ENCODE measurements around the gene PGBD2. TPM values are rescaled to one million over a fixed set of nuclear protein-coding genes. Genes with fewer than 3 reads are reported as not detected.

The PGBD2 gene
- total and polyA plus RNA-seq, 10 of the 15 experiments (the other 5 are each of a cell fraction or from before 2014, with no cell fraction given): 4.0 to 10.3 (median 4.5) TPM

DNA sequence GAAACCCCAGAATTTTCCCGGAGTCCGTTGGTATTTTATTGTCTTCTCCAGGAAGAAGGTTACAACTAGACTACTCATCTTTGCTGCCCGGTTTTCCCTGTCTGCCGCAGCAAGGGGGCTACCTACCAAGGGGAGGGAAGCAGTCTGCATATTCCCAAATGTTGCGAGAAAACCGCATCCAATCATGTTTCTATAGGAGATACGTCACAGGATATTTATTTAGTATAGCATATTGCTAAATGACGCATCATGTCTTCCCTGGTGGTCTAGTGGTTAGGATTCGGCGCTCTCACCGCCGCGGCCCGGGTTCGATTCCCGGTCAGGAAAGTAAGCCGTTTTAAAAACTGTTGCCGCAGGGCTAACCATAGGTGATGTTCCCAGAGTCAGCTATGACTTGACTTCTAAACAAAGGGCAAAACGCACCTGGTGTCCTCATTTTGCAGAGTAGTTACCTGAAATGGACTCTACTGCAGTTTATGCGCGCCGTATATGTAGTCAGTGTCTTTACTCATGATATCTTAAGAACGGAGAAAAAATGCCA is 32.0 kb upstream of the PGBD2 start (continued):
- TF ChIP-seq, protein P1, sequence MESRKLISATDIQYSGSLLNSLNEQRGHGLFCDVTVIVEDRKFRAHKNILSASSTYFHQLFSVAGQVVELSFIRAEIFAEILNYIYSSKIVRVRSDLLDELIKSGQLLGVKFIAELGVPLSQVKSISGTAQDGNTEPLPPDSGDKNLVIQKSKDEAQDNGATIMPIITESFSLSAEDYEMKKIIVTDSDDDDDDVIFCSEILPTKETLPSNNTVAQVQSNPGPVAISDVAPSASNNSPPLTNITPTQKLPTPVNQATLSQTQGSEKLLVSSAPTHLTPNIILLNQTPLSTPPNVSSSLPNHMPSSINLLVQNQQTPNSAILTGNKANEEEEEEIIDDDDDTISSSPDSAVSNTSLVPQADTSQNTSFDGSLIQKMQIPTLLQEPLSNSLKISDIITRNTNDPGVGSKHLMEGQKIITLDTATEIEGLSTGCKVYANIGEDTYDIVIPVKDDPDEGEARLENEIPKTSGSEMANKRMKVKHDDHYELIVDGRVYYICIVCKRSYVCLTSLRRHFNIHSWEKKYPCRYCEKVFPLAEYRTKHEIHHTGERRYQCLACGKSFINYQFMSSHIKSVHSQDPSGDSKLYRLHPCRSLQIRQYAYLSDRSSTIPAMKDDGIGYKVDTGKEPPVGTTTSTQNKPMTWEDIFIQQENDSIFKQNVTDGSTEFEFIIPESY (IDR thresholded peaks at IDR 0.05): no peak; the same call in 1 of the 2 replicates
- TF ChIP-seq NR2C2 (IDR thresholded peaks at IDR 0.05; ENCODE audit: borderline replicate concordance, control insufficient read depth, insufficient read length, low read depth) (no peak), POLR2AphosphoS5 (IDR thresholded peaks at IDR 0.05; ENCODE audit: low read length) (no peak), CEBPZ (IDR thresholded peaks at IDR 0.05; ENCODE audit: low read depth, low read length) (no peak), SRF (IDR thresholded peaks at IDR 0.05; ENCODE audit: low read depth in 2 of 2, low read length in 2 of 2) (no peak), ZZZ3 (IDR thresholded peaks at IDR 0.05; ENCODE audit: control insufficient read depth, insufficient read length, low read depth) (no peak), NBN (IDR thresholded peaks at IDR 0.05) (peak; percentile 95), EGR1 (IDR thresholded peaks at IDR 0.05; ENCODE audit: borderline replicate concordance in 1 of 2, low read depth in 2 of 2, low read length in 2 of 2) (no peak), BHLHE40 (IDR thresholded peaks at IDR 0.05; ENCODE audit: borderline replicate concordance in 1 of 2, low read depth in 2 of 2, low read length in 1 of 2) (peak in 1 of 2 experiments; percentile 2; a peak in 1 of 4 replicates), SMAD5 (IDR thresholded peaks at IDR 0.05; ENCODE audit: low read depth) (no peak), NRF1 (conservative IDR thresholded peaks at IDR 0.05; ENCODE audit: low read depth, low read length) (no peak), CBX5 (IDR thresholded peaks at IDR 0.05; ENCODE audit: low read depth) (peak; percentile 80), KDM1A (IDR thresholded peaks at IDR 0.05; ENCODE audit: borderline replicate concordance) (no peak), TCF3 (IDR thresholded peaks at IDR 0.05; ENCODE audit: borderline replicate concordance, insufficient read depth, low read depth, low read length) (no peak), SMC3 (IDR thresholded peaks at IDR 0.05; ENCODE audit: borderline replicate concordance, low read length) (no peak), RB1 (IDR thresholded peaks at IDR 0.05; ENCODE audit: borderline replicate concordance) (peak; percentile 58; the same call in 1 of the 2 replicates), NFXL1 (IDR thresholded peaks at IDR 0.05; ENCODE audit: borderline replicate concordance) (no peak), FOS (IDR thresholded peaks at IDR 0.05; ENCODE audit: borderline replicate concordance, extremely low read depth, insufficient read length) (no peak), TCF12 (IDR thresholded peaks at IDR 0.05; ENCODE audit: low read depth, low read length) (peak; percentile 40; the same call in 1 of the 2 replicates)
- TF ChIP-seq, protein P2, sequence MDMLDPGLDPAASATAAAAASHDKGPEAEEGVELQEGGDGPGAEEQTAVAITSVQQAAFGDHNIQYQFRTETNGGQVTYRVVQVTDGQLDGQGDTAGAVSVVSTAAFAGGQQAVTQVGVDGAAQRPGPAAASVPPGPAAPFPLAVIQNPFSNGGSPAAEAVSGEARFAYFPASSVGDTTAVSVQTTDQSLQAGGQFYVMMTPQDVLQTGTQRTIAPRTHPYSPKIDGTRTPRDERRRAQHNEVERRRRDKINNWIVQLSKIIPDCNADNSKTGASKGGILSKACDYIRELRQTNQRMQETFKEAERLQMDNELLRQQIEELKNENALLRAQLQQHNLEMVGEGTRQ (IDR thresholded peaks at IDR 0.05; ENCODE audit: borderline replicate concordance, low read depth, low read length): no peak
- TF ChIP-seq, protein P3, sequence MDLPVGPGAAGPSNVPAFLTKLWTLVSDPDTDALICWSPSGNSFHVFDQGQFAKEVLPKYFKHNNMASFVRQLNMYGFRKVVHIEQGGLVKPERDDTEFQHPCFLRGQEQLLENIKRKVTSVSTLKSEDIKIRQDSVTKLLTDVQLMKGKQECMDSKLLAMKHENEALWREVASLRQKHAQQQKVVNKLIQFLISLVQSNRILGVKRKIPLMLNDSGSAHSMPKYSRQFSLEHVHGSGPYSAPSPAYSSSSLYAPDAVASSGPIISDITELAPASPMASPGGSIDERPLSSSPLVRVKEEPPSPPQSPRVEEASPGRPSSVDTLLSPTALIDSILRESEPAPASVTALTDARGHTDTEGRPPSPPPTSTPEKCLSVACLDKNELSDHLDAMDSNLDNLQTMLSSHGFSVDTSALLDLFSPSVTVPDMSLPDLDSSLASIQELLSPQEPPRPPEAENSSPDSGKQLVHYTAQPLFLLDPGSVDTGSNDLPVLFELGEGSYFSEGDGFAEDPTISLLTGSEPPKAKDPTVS (IDR thresholded peaks at IDR 0.05; ENCODE audit: low read depth, low read length): no peak
